Activated CD4-positive, CD25-positive, alpha-beta regulatory T cell treated with anti-CD3 and anti-CD28 coated beads, Interleukin-2, amount 50 U/mL, for 24 hours (primary cell): ENCODE measurements around the gene SVEP1.
A peak's percentile ranks its signal among the peaks of the same experiment; 100 is the strongest.

Experiments
- ATAC-seq, 2 donors: fragments of 150-1000 bp; cut with Tn5 transposase; one replicate each; pipeline ENCODE4 v1.10.0; 2021; ENCODE audit warnings: mild to moderate bottlenecking in 1 of 2, moderate library complexity in 1 of 2

SVEP1 gene

GRCh38 chr9:110356639-110357395 is 222.7 kb downstream of the SVEP1 start:
- no peak for ATAC-seq

GRCh38 chr9:110355911-110356310 is 223.6 kb downstream of the SVEP1 start:
- ATAC-seq: no peak

GRCh38 chr9:110351009-110351467 is 228.5 kb downstream of the SVEP1 start:
- peak in 1 of 2 donors; percentile 38 for ATAC-seq

- ATAC-seq: no peak
Observed at GRCh38 chr9:110346325-110346724, 233.2 kb downstream of the SVEP1 start.

- no peak for ATAC-seq
Observed at GRCh38 chr9:110344821-110345220, 234.7 kb downstream of the SVEP1 start.

- ATAC-seq: no peak
Observed at GRCh38 chr9:110343551-110343950, 236.0 kb downstream of the SVEP1 start.

- no peak for ATAC-seq
Observed at GRCh38 chr9:110340306-110340705, 239.2 kb downstream of the SVEP1 start.

- no peak for ATAC-seq
Observed at GRCh38 chr9:110338143-110338542, 241.4 kb downstream of the SVEP1 start.

- ATAC-seq: no peak
Observed at GRCh38 chr9:110337727-110338126, 241.8 kb downstream of the SVEP1 start, which contains the start of gene TXNDC8. Gene TXNDC8, minus strand, starts transcription at chr9:110337863.

GRCh38 chr9:110336363-110336762 is 243.2 kb downstream of the SVEP1 start:
- no peak for ATAC-seq

- peak in 1 of 2 donors; percentile 17 for ATAC-seq
Observed at GRCh38 chr9:110334871-110335270, 244.7 kb downstream of the SVEP1 start.

GRCh38 chr9:110334183-110334582 is 245.4 kb downstream of the SVEP1 start:
- no peak for ATAC-seq

- no peak for ATAC-seq
Observed at GRCh38 chr9:110332766-110333165, 246.8 kb downstream of the SVEP1 start.

GRCh38 chr9:110330484-110331105 is 248.9 kb downstream of the SVEP1 start:
- no peak for ATAC-seq

GRCh38 chr9:110329639-110330230 is 249.8 kb downstream of the SVEP1 start:
- ATAC-seq: no peak

- no peak for ATAC-seq
Observed at GRCh38 chr9:110328763-110329162, 250.8 kb downstream of the SVEP1 start.

- no peak for ATAC-seq
Observed at GRCh38 chr9:110327716-110328115, 251.8 kb downstream of the SVEP1 start.

GRCh38 chr9:110323818-110324217 is 255.7 kb downstream of the SVEP1 start:
- no peak for ATAC-seq

GRCh38 chr9:110320651-110321445 is 258.7 kb downstream of the SVEP1 start:
- no peak for ATAC-seq

- ATAC-seq: peak in 1 of 2 donors; percentile 17
Observed at GRCh38 chr9:110319781-110320492, 259.6 kb downstream of the SVEP1 start.

GRCh38 chr9:110317911-110318310 is 261.6 kb downstream of the SVEP1 start:
- no peak for ATAC-seq
